A673 (cell line): ENCODE measurements around the gene RHOD.

Source experiments
- EZH2 ChIP-seq: fragments of 200-600 bp; sonication (generic); IDR thresholded peaks from 2 replicates; pipeline ENCODE4 v1.6.1; 2017; ENCODE audit warnings: borderline replicate concordance, low read depth, mild to moderate bottlenecking, mixed read lengths, antibody characterized with exemption, low read length; ENCODE audit not compliant: poor library complexity, severe bottlenecking
- TF ChIP-seq, protein P1 (sequence below): fragments of 300-800, 200-600 bp; sonication (generic); conservative IDR thresholded peaks from 2 replicates; pipeline ENCODE4 v1.5.1; 2017; ENCODE audit warnings: low read depth, mild to moderate bottlenecking, antibody characterized with exemption, low read length, moderate library complexity, mixed read lengths

DNA sequence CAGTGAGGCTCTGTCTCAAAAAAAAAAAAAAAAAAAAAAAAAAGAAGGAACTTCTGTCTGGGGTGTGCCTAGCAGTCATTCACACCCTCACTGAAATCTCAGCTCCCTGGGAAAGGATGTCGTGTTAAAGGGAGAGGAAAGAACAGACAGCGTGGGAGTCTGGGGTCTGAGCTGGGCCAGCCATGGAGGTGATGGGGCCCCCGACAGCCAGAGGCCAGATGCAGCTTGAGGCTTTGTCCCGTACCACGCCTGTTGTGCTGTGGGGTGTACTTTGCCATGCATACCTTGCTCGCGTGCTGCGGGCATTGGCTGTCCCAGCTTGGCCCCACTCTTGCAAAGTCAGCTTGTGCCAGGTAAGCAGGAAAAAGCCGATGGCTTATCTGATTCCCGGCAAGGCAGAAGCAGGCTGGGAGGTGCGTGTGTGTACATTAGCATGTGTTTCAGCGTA lies 29.1 kb upstream of the RHOD start:
- TF ChIP-seq, protein P1, sequence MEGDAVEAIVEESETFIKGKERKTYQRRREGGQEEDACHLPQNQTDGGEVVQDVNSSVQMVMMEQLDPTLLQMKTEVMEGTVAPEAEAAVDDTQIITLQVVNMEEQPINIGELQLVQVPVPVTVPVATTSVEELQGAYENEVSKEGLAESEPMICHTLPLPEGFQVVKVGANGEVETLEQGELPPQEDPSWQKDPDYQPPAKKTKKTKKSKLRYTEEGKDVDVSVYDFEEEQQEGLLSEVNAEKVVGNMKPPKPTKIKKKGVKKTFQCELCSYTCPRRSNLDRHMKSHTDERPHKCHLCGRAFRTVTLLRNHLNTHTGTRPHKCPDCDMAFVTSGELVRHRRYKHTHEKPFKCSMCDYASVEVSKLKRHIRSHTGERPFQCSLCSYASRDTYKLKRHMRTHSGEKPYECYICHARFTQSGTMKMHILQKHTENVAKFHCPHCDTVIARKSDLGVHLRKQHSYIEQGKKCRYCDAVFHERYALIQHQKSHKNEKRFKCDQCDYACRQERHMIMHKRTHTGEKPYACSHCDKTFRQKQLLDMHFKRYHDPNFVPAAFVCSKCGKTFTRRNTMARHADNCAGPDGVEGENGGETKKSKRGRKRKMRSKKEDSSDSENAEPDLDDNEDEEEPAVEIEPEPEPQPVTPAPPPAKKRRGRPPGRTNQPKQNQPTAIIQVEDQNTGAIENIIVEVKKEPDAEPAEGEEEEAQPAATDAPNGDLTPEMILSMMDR, result no peak
- TF ChIP-seq EZH2, result no peak
